Vagina (tissue), 2 donors: Measurements from ENCODE around the gene HMCN1. TPM values are rescaled to one million over a fixed set of nuclear protein-coding genes. Genes with fewer than 3 reads are reported as not detected.

Experiments used
- DNase-seq, 2 donors: peaks; one replicate each; pipeline ENCODE4 v3.0.0-alpha.2; 2017; ENCODE audit errors: extremely low spot score in 2 of 2
- H3K27ac ChIP-seq: fragments of 200-600 bp; sonication (generic); one replicate; pipeline ENCODE4 v1.5.1; 2019
- H3K27me3 ChIP-seq: fragments of 200-600 bp; sonication (generic); one replicate; pipeline ENCODE4 v1.5.1; 2019
- H3K36me3 ChIP-seq, 2 donors: fragments of 200-600 bp; sonication (generic); one replicate each; pipeline ENCODE4 v1.5.1; 2017 to 2019
- H3K4me1 ChIP-seq: fragments of 200-600 bp; sonication (generic); one replicate; pipeline ENCODE4 v1.5.1; 2019
- H3K4me3 ChIP-seq, 2 donors: fragments of 200-600 bp; sonication (generic); 1 replicate in 1 of 2; 2 replicates in 1 of 2; pipeline ENCODE4 v1.5.1; 2016 to 2019
- H3K9me3 ChIP-seq: fragments of 200-600 bp; sonication (generic); one replicate; pipeline ENCODE4 v1.5.1; 2019
- POLR2A ChIP-seq, 2 donors: fragments of 450-650 bp; IDR thresholded peaks; one replicate each; pipeline ENCODE4 v1.6.1; 2017; ENCODE audit warnings: antibody characterized with exemption in 2 of 2, mild to moderate bottlenecking in 2 of 2, moderate library complexity in 2 of 2
- POLR2AphosphoS5 ChIP-seq, 2 donors: sonication (generic); formaldehyde crosslinking; IDR thresholded peaks; one replicate each; pipeline ENCODE4 v1.9.0; 2017; ENCODE audit warnings: antibody characterized with exemption in 2 of 2, mild to moderate bottlenecking in 2 of 2, low read depth in 1 of 2; ENCODE audit not compliant: insufficient read depth in 1 of 2
- intact Hi-C: fragments of 100-400 bp; cut with DNase I; formaldehyde crosslinking; loops from one replicate; pipeline ENCODE4 v1.15.1; 2023
- total RNA-seq: library from RNA; depleted of rRNA; stranded (reverse); fragments of >200 nt; gene quantifications from one replicate; pipeline ENCODE4 v1.2.3, GENCODE V29; 2016
- TF ChIP-seq, protein P1 (sequence below), 3 experiments: fragments of 450-650 bp in 2 of 3; fragments of 200-600 bp in 1 of 3; sonication (generic) in 1 of 3; IDR thresholded peaks; one replicate each; pipeline ENCODE4 v1.5.1; 2017 to 2019; ENCODE audit warnings: antibody characterized with exemption in 3 of 3, mild to moderate bottlenecking in 2 of 3, moderate library complexity in 2 of 3

Gene HMCN1
- total RNA-seq, 1 donor from 2014 or later, result 10.6 TPM

DNA sequence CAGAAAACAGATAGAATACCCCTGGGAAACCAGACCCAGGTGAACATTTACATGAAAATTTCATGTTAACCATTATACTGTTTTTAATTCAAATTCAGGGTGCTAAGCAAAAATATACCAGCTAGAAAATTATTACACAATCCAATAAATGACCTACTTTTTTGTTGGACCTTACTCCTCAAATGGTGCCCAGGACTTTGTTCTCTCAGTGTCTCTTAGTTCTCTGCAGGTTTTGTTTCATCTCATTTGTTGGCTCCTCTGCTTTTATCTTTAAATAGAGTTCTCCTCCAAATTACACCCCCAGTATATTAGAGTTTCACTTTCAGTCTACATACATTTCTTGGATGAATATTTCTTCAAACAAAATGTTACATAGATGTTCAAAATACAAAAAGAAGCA lies 326.0 kb downstream of the HMCN1 start:
- peak overlapping the region; percentile 42 for H3K27ac ChIP-seq

DNA sequence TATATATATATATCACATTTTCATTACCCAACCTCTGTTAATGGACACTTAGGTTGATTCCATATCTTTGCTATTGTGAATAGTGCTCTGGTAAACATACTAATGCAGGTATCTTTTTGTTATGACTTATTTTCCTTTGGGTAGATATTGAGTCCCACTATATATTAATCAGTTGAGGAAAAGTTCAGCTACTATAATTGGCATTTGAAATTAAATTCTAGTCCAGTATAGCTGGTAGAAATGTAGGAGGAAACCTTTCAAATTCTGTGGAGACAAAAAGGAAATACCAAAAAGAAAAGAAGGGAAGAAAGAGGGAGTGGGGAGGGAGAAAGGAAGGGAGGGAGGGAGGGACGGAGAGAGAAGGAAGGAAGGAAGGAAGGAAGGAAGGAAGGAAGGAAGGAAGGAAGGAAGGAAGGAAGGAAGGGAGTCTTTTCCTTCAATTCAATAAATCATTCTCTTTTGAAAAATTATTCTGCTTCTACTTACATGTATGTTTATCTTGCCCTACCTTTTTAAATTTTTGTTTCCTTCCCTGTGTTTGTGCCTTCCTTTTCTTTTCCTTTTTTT lies 329.0 kb downstream of the HMCN1 start:
- Histone ChIP-seq H3K36me3 (no peaks in the 10 kb centered on the region), H3K4me3 (no peak overlapping the region), H3K27ac (no peak overlapping the region), H3K4me1 (peaks cover 9% of the 10 kb centered on the region), H3K27me3 (no peaks in the 10 kb centered on the region), H3K9me3 (no peaks in the 10 kb centered on the region)
- intact Hi-C loops, result no loop called here
- TF ChIP-seq POLR2AphosphoS5 (IDR thresholded peaks at IDR 0.05; ENCODE audit: insufficient read depth in 1 of 2, low read depth in 1 of 2) (no peak), POLR2A (IDR thresholded peaks at IDR 0.05) (no peak)
- TF ChIP-seq, protein P1, sequence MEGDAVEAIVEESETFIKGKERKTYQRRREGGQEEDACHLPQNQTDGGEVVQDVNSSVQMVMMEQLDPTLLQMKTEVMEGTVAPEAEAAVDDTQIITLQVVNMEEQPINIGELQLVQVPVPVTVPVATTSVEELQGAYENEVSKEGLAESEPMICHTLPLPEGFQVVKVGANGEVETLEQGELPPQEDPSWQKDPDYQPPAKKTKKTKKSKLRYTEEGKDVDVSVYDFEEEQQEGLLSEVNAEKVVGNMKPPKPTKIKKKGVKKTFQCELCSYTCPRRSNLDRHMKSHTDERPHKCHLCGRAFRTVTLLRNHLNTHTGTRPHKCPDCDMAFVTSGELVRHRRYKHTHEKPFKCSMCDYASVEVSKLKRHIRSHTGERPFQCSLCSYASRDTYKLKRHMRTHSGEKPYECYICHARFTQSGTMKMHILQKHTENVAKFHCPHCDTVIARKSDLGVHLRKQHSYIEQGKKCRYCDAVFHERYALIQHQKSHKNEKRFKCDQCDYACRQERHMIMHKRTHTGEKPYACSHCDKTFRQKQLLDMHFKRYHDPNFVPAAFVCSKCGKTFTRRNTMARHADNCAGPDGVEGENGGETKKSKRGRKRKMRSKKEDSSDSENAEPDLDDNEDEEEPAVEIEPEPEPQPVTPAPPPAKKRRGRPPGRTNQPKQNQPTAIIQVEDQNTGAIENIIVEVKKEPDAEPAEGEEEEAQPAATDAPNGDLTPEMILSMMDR (IDR thresholded peaks at IDR 0.05), result no peak
- no peak for DNase-seq

More for the DNA sequence above, 326.0 kb downstream of the HMCN1 start:
- H3K4me1 ChIP-seq, result peaks cover 14% of the 10 kb centered on the region
- H3K9me3 ChIP-seq, result no peaks in the 10 kb centered on the region
- DNase-seq, result no peak
- no peaks in the 10 kb centered on the region for H3K36me3 ChIP-seq
- no peak overlapping the region for H3K4me3 ChIP-seq
- TF ChIP-seq POLR2A (IDR thresholded peaks at IDR 0.05), result no peak
- TF ChIP-seq, protein P1 (IDR thresholded peaks at IDR 0.05), result no peak
- TF ChIP-seq POLR2AphosphoS5 (IDR thresholded peaks at IDR 0.05; ENCODE audit: insufficient read depth in 1 of 2, low read depth in 1 of 2), result no peak
- H3K27me3 ChIP-seq, result no peaks in the 10 kb centered on the region
- intact Hi-C loops, result no loop called here

DNA sequence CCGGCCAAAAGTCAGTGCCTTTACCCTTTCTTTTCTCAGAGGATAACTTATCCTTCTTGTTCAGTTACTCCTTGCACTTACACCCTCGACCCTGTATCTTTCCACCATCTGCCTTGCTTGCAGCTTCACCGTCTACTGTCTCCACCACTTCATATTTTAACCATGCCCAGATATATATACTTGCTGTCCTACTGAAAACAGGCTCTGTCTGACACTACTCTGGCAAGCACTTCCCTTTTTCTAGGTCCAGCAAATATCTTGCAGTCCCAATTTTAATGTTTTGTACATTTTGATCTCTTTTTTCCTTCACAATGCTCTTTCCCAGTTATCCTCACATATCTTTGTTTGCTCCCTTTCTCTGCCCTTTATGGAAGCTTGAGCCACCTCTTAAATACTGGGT lies 332.2 kb downstream of the HMCN1 start:
- no peaks in the 10 kb centered on the region for H3K27me3 ChIP-seq
- no peak for DNase-seq
- no peaks in the 10 kb centered on the region for H3K36me3 ChIP-seq
- H3K9me3 ChIP-seq, result no peaks in the 10 kb centered on the region
- H3K4me1 ChIP-seq, result no peaks in the 10 kb centered on the region
- TF ChIP-seq POLR2AphosphoS5 (IDR thresholded peaks at IDR 0.05; ENCODE audit: insufficient read depth in 1 of 2, low read depth in 1 of 2) (no peak), POLR2A (IDR thresholded peaks at IDR 0.05) (no peak)
- TF ChIP-seq, protein P1 (IDR thresholded peaks at IDR 0.05), result no peak
- intact Hi-C loops, result no loop called here
- H3K4me3 ChIP-seq, result no peak overlapping the region
- no peak overlapping the region for H3K27ac ChIP-seq

DNA sequence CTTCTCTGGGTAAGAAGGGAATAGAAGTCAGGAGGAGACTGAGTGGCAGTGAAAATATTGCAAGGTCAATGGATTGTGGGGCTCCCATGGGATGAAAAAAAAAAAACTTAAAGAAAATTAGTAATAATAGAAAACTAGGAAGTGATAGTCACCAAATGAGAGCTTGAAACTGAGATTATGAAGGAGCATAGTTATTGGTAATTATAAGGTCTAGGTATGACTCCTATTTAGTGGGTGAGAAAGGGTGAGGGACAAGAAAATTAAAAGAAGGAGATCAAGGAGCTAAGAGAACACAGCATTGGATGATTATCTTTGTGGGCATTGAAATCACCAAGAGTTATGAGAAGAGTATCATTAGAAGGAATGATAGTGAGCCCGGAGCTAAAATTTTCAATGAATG lies 339.5 kb downstream of the HMCN1 start:
- no peaks in the 10 kb centered on the region for H3K4me1 ChIP-seq
- H3K4me3 ChIP-seq, result no peak overlapping the region
- H3K36me3 ChIP-seq, result no peaks in the 10 kb centered on the region
- no peak overlapping the region for H3K27ac ChIP-seq
- TF ChIP-seq, protein P1 (IDR thresholded peaks at IDR 0.05), result no peak
- TF ChIP-seq POLR2AphosphoS5 (IDR thresholded peaks at IDR 0.05; ENCODE audit: insufficient read depth in 1 of 2, low read depth in 1 of 2), result no peak
- no peak for TF ChIP-seq POLR2A (IDR thresholded peaks at IDR 0.05)
- no peaks in the 10 kb centered on the region for H3K27me3 ChIP-seq
- DNase-seq, result no peak
- H3K9me3 ChIP-seq, result no peaks in the 10 kb centered on the region
- intact Hi-C loops, result no loop called here

DNA sequence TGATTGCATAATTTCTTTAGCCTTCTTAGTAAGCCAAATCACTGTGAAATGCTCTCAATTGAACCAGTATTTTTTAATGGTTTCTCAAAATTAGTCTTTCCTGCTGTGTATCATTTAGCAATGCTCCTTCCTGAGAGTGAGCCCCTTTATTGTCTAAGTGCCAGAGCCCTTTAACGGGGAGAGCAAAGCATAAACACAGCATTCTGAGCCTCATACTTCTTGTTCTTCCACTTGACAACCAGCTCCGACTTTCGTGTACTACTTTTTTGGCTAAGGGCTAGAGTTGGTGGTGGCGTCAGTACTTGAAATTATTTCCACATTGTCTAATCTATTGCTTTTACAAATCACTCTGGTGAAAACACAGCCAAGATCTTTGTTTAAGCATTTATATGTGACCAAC lies 341.8 kb downstream of the HMCN1 start:
- intact Hi-C loops, result no loop called here
- no peaks in the 10 kb centered on the region for H3K27me3 ChIP-seq
- H3K9me3 ChIP-seq, result no peaks in the 10 kb centered on the region
- H3K4me3 ChIP-seq, result no peak overlapping the region
- TF ChIP-seq, protein P1 (IDR thresholded peaks at IDR 0.05), result no peak
- TF ChIP-seq POLR2AphosphoS5 (IDR thresholded peaks at IDR 0.05; ENCODE audit: insufficient read depth in 1 of 2, low read depth in 1 of 2) (no peak), POLR2A (IDR thresholded peaks at IDR 0.05) (no peak)
- DNase-seq, result no peak
- H3K4me1 ChIP-seq, result no peaks in the 10 kb centered on the region
- H3K36me3 ChIP-seq, result no peaks in the 10 kb centered on the region
- no peak overlapping the region for H3K27ac ChIP-seq
